Hepatocyte (in vitro differentiated cells): Measurements from ENCODE around the gene SDK1.

ENCODE experiments used
- CTCF ChIP-seq: fragments of 200-600 bp; sonication (generic); IDR thresholded peaks from 2 replicates; pipeline ENCODE4 v1.5.1; 2016; ENCODE audit warnings: antibody characterized with exemption, mild to moderate bottlenecking; ENCODE audit not compliant: poor library complexity
- EZH2 ChIP-seq: fragments of 200-600 bp; sonication (generic); IDR thresholded peaks from 2 replicates; pipeline ENCODE4 v1.6.1; 2016; ENCODE audit warnings: antibody characterized with exemption, mild to moderate bottlenecking, borderline replicate concordance

- TF ChIP-seq EZH2 (no peak), CTCF (no peak)
These were observed 714.3 kb downstream of the SDK1 start for GRCh38 chr7:4015371-4015770.
